Endothelial cell of hepatic sinusoid (primary cell): ENCODE data around the gene TNNT1.

Experiments used
- in situ Hi-C: cut with HindIII; loops from 2 replicates; pipeline ENCODE4 v1.10.0; 2017; ENCODE audit warnings: low sequenced_read_pairs

TNNT1 gene

GRCh38 chr19:55092423-55093318, 56.3 kb downstream of the TNNT1 start:
- in situ Hi-C loops = no loop called here

- in situ Hi-C loops = no loop called here
These were observed 57.1 kb downstream of the TNNT1 start for GRCh38 chr19:55091955-55092354.

GRCh38 chr19:55091126-55091910, 57.7 kb downstream of the TNNT1 start:
- in situ Hi-C loops = no loop called here

- in situ Hi-C loops = no loop called here
These were observed 58.4 kb downstream of the TNNT1 start for GRCh38 chr19:55090564-55090963.

GRCh38 chr19:55089342-55089944, 59.6 kb downstream of the TNNT1 start:
- in situ Hi-C loops = no loop called here

- in situ Hi-C loops = no loop called here
These were observed 60.3 kb downstream of the TNNT1 start for GRCh38 chr19:55088543-55089341.

- in situ Hi-C loops = no loop called here
These were observed 61.0 kb downstream of the TNNT1 start for GRCh38 chr19:55088021-55088451.

GRCh38 chr19:55087542-55087901, 61.5 kb downstream of the TNNT1 start:
- in situ Hi-C loops = no loop called here

- in situ Hi-C loops = no loop called here
These were observed 62.1 kb downstream of the TNNT1 start for GRCh38 chr19:55086730-55087541.

GRCh38 chr19:55085923-55086715, 62.9 kb downstream of the TNNT1 start:
- in situ Hi-C loops = no loop called here

- in situ Hi-C loops = no loop called here
These were observed 64.6 kb downstream of the TNNT1 start for GRCh38 chr19:55084416-55084815.

GRCh38 chr19:55083004-55083850, 65.8 kb downstream of the TNNT1 start:
- in situ Hi-C loops = no loop called here
